ENCODE measurements around the gene XPO6.
A peak's percentile ranks its signal among the peaks of the same experiment; 100 is the strongest.

XPO6 gene

GRCh38 chr16:28213396-28213795 is 1.6 kb upstream of the XPO6 start:
- no peak for TF ChIP-seq POLR2A (IDR thresholded peaks at IDR 0.05; ENCODE audit: extremely low read depth, insufficient read length)

DNA sequence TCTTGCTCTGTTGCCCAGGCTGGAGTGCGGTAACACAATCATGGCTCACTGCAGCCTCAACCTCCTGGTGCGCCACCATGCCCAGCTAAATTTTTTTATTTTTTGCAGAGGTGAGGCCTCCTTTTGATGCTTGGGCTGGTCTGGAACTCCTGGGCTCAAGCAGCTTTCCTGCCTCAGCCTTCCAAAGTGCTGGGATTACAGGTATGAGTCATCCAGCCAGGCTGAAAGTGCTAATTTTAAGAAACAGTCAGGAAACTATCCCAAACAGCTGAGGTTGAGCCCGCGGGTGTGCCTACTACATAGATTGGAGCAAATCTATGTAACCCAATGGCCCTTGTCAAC is 738 bp upstream of the XPO6 start:
- H3K4me3 ChIP-seq (ENCODE audit: low read depth, low read length): peak overlapping the region; percentile 69
- no peak for TF ChIP-seq MYC (IDR thresholded peaks at IDR 0.05; ENCODE audit: low read depth, low read length)
- DNase-seq (ENCODE audit: low read depth): no peak

More at GRCh38 chr16:28213396-28213795, 1.6 kb upstream of the XPO6 start:
- H3K4me3 ChIP-seq (ENCODE audit: low read depth, low read length): no peak overlapping the region
- no peak for DNase-seq (ENCODE audit: low read depth)

GRCh38 chr16:28210979-28211588 is 681 bp downstream of the XPO6 start:
- peak; percentile 84 for DNase-seq (ENCODE audit: low read depth)
- H3K4me3 ChIP-seq (ENCODE audit: low read depth, low read length): peak overlapping the region; percentile 95
- TF ChIP-seq CTCF (IDR thresholded peaks at IDR 0.05; ENCODE audit: low read depth, low read length): no peak
- TF ChIP-seq POLR2A (IDR thresholded peaks at IDR 0.05; ENCODE audit: extremely low read depth, insufficient read length): peak; percentile 22
- TF ChIP-seq MYC (IDR thresholded peaks at IDR 0.05; ENCODE audit: low read depth, low read length): peak; percentile 92
- TF ChIP-seq MAX (IDR thresholded peaks at IDR 0.05; ENCODE audit: low read depth, low read length): peak; percentile 90

- no peak for DNase-seq (ENCODE audit: low read depth)
- peak overlapping the region; percentile 95 for H3K4me3 ChIP-seq (ENCODE audit: low read depth, low read length)
- TF ChIP-seq MYC (IDR thresholded peaks at IDR 0.05; ENCODE audit: low read depth, low read length) (no peak), CTCF (IDR thresholded peaks at IDR 0.05; ENCODE audit: low read depth, low read length) (no peak)
Measured at GRCh38 chr16:28210264-28210663, 1.5 kb downstream of the XPO6 start.

DNA sequence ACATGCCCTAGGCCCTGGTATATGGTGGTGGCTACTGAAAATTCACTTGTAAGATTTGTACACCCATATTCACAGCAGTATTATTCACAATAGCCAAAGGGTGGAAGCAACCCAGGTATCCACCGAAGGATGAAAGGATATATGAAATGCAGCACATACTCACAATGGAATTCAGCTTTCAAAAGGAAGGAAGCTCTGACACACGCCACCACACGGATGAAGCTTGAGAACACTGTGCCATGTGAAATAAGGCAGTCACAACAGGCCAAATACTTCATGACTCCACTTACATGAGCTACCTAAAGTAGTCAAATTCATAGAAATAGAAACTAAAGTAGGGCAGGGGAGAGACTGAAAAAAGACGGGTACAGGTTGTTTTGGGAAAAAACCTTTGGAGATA is 2.9 kb downstream of the XPO6 start:
- DNase-seq (ENCODE audit: low read depth): no peak

DNA sequence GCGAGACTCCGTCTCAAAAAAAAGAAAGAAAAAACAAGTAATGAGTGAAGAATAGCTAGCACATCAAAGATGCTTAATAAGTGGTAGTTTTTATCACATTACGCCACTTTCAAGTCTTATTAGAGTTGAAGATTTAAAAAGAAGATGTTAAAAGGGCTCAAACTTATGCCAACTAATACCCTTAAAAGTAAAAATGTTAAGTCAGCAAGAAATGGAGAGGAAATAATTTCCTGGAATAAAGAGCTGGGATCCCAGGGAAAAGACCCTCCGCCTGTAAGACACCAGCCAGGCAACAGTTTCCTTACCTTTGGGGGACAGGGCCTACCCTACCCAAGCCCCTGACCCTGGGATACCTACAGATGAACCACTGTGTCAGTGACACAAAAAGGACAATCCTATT is 3.6 kb downstream of the XPO6 start:
- TF ChIP-seq MYC (IDR thresholded peaks at IDR 0.05; ENCODE audit: low read depth, low read length) (no peak), POLR2A (IDR thresholded peaks at IDR 0.05; ENCODE audit: extremely low read depth, insufficient read length) (no peak), MAX (IDR thresholded peaks at IDR 0.05; ENCODE audit: low read depth, low read length) (no peak), CTCF (IDR thresholded peaks at IDR 0.05; ENCODE audit: low read depth, low read length) (no peak)
- H3K4me3 ChIP-seq (ENCODE audit: low read depth, low read length): peak overlapping the region; percentile 95
- no peak for DNase-seq (ENCODE audit: low read depth)

More for the DNA sequence above, 2.9 kb downstream of the XPO6 start:
- TF ChIP-seq MAX (IDR thresholded peaks at IDR 0.05; ENCODE audit: low read depth, low read length) (no peak), CTCF (IDR thresholded peaks at IDR 0.05; ENCODE audit: low read depth, low read length) (no peak), POLR2A (IDR thresholded peaks at IDR 0.05; ENCODE audit: extremely low read depth, insufficient read length) (no peak), MYC (IDR thresholded peaks at IDR 0.05; ENCODE audit: low read depth, low read length) (no peak)
- H3K4me3 ChIP-seq (ENCODE audit: low read depth, low read length): peak overlapping the region; percentile 95

DNA sequence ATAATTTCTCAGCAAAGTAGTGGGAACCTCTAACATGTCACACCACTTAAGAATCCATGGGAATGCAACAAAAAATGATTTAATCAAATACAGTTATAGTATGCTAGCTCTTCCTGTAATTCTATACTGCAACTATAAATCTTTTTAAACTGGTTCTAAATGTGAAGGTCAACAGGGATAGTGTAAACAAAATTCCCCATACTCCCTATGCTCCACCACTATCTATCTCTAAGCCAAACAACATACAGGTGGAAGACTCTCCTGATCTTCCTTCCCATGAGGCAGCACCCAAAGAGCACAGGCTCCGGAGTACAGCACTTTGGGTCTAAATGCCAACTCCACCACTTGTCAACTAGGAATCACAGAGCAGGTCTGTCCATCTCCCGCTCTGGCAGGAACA is 4.4 kb downstream of the XPO6 start:
- DNase-seq (ENCODE audit: low read depth): no peak
- H3K4me3 ChIP-seq (ENCODE audit: low read depth, low read length): no peak overlapping the region
- TF ChIP-seq POLR2A (IDR thresholded peaks at IDR 0.05; ENCODE audit: extremely low read depth, insufficient read length) (no peak), CTCF (IDR thresholded peaks at IDR 0.05; ENCODE audit: low read depth, low read length) (no peak)
